ENCODE measurements around the gene NTMT1.
A peak's percentile ranks its signal among the peaks of the same experiment; 100 is the strongest.

DNA sequence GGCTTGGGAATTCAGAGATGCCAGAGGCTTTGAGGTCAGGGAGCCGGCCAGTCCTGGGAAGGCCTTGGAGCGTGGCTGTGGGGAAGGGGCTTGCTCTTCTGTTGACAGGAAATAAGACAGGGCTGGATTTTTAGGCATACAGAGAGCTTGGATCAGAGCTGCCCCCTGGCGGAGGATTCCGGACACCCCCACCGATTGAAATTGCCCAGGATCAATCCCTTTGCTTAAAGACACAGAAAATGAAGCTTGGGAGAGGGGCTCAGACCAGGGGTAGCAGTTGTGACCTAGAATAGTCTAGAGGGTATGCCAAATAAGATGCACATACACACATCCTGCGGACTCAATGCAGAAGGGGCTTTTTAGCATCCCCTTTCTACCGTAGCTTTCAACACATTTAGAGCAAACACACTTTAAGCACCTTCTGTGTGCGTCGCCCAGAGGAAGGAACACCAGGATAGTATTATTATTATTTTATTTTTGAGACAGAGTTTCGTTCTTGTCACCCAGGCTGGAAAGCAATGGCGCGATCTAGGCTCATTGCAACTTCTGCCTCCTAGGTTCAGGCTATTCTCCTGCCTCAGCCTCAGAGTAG, 1.7 kb upstream of the NTMT1 start:
- TF ChIP-seq, protein P1, sequence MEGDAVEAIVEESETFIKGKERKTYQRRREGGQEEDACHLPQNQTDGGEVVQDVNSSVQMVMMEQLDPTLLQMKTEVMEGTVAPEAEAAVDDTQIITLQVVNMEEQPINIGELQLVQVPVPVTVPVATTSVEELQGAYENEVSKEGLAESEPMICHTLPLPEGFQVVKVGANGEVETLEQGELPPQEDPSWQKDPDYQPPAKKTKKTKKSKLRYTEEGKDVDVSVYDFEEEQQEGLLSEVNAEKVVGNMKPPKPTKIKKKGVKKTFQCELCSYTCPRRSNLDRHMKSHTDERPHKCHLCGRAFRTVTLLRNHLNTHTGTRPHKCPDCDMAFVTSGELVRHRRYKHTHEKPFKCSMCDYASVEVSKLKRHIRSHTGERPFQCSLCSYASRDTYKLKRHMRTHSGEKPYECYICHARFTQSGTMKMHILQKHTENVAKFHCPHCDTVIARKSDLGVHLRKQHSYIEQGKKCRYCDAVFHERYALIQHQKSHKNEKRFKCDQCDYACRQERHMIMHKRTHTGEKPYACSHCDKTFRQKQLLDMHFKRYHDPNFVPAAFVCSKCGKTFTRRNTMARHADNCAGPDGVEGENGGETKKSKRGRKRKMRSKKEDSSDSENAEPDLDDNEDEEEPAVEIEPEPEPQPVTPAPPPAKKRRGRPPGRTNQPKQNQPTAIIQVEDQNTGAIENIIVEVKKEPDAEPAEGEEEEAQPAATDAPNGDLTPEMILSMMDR (conservative IDR thresholded peaks at IDR 0.05; ENCODE audit: low read length) = peak; percentile 63
- no peak for TF ChIP-seq EZH2phosphoT487 (IDR thresholded peaks at IDR 0.05; ENCODE audit: borderline replicate concordance)

Measured in Loucy (cell line).